NCI-H1694 treated with DMSO at 0.1 percent for 48 hours (cell line): ENCODE results near the gene STK11IP.

Experiments used
- DNase-seq: peaks from one replicate; lab custom pipeline; 2025; lab: John Stamatoyannopoulos, UW

STK11IP gene

DNA sequence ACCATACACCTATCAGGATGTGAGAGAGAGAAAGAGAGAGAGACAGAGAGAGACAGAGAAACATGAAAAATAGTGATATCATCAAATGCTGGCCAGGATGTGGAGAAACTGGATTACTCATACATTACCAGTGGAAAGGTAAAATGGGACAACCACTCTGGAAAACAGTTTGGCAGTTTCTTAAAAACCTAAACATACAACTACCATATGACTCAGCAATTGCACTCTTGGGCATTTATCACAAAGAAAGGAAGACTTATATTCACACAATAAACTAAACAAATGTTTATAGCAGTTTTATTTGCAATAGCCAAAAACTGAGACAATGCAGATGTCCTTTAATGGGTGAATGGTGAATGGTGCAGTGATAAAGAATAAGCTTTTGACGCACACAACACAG is 58.9 kb downstream of the STK11IP start:
- no peak for DNase-seq

DNA sequence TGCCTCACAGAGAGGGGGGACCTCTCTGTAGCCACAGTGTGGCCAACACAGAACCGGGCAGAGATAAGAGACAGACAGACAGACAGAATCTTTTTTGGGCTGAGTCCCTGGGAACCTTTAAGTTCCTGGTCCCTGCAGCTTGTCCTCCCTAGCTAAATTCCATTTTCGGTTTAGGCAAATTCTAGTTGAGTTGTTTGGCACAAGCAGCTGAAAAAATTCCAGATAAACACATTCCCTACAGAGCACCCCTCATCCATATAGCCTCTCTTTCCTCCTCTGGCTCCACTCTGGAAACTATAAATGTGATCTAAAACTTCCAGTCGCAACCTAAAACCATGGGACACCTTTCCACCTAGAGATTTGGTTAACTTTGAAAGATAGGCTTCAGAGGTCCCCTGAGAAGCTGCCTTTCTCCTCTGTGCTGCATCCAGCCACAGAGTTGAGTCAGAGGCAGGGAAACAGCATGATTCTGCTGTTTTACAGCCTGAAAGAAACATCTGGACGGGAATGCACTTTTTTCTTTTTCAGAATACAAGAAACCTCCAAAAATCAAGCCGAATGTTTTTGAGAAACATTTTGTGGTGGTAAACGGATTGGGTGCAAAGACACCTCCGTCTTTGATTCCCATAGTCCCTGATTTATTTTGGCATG is 60.7 kb downstream of the STK11IP start:
- DNase-seq = no peak

DNA sequence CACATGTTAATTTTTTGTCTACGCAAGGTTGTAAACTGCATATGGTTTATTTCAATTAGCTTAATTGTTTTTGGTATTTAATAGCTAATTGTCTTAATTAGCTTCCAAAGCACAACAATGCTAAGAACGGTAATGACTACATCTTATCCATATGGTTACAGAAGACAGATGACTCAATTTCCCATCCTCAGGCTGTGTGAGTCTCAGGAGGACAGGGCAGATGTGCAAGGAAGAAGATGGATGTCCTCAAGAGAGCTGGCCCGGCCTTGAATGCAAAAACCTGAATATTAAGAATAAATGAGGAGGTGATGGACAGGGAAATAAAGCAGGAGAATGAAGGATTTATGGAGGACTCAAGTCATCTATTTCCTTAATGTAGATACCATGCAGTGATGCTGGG is 61.2 kb downstream of the STK11IP start:
- no peak for DNase-seq

DNA sequence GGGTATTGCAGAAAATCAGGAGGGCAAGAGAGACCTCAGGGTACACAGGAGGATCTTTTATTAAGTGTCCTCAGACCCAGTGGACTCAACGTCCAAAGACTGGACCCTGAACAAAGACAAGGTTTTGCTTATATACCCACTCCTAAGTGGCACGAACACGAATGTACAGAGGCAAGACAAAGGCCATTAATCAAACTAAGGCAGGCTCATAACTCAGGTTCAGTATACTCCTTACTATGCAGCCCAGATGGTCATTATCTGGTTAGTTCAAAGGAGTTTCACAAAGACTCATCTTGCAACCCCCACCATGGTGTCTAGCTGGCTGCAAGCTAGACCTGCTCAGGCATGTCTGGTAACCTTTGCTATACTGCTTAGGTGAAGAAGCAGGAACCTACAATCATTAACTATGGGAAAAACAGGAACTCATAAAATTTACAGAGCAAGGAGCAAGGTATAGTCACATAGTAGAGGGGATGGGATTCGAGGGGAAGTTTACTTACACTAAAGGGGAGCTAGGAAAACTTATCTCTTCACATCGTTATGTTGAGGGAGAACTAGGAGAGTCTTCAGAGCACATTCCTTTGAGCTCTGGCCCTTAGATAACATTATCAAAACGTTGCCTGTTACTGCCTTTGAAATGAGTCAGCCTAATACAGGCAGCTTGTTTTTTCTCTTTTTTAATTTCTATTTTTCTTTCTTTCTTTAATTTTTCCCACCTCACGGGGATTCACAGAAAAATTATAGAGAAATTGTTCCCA is 63.7 kb downstream of the STK11IP start:
- no peak for DNase-seq

DNA sequence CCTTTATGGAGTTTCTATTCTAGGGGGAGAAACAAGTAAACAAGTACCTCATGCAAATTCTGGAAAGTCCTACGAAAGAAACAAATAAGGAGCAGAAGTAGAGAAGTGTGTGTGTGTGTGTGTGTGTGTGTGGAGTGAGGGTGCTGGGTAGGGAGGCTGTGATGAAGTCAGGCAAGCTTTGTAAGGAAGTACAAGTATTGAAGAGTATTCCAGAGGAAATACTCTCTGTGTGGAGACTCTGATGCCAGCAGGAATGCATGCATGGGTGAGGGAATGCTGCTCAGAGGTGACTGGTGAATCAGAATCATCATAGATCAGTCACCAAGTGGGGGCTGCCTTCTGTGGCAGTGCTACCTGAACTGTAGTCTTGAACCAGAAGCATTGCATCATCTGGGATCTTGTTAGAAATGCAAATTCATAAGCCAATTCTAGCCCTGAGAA is 64.3 kb downstream of the STK11IP start:
- DNase-seq = no peak

DNA sequence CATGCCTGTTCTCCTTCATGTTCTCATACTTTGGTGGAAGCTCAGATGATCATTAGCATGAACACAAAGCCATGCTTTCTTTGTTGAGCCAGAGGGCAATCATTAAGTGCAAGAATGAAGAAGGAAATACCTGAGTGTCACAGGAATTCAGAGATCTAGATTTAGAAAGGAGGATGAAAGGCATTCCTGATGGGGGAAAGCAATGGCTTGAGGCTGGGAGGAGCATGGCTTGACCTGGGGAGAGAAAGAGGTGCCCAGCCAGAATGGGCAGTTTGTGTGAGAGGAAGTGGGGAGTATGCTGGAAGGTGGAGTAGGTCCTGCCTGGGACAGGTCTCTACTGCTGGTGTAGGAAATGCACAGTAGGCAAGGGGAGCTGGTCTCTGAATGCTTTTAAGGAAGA is 64.9 kb downstream of the STK11IP start:
- DNase-seq = no peak

DNA sequence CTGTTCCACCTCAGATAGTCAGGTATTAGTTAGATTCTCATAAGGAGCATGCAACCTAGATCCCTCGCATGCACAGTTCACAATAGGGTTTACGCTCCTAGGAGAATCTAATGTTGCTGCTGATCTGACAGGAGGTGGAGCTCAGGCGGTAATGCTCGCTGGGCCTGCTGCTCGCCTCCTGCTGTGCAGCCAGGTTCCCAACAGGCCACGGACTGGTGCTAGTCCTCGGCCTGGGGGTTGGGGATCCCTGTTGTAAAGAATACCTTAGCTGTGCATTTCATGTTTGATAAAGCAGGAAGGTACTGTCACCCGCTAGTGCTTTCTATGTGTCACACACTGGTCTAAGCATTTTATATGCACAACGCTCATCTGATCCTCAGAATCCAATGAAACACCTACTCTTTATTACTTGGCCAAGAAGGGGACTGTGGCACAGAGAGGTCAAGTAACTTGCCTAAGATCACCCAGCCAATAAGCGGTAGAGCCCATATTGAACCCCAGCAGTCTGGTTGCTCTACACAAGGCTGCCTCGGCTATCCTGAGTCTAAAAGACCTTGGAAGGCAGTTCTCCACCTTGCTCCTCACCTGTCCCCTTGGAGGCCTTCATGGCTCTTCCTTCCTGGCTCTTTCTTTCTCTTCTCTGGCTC is 65.6 kb downstream of the STK11IP start:
- no peak for DNase-seq

DNA sequence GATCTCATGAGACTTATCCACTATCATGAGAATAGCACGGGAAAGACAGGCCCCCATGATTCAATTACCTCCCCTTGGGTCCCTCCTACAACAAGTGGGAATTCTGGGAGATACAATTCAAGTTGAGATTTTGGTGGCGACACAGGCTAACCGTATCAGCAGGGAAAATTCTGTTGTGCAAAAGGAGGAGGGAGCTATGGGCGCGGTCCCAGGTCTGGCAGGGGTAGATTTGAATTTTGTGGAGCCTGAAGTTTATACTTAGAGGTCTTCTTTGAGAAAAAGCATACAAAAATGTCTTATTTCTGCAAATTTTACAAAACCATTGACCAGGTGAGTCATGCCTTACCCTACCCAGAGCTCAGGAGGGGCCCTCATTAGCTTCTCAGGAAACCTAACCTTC is 66.4 kb downstream of the STK11IP start:
- DNase-seq = no peak

DNA sequence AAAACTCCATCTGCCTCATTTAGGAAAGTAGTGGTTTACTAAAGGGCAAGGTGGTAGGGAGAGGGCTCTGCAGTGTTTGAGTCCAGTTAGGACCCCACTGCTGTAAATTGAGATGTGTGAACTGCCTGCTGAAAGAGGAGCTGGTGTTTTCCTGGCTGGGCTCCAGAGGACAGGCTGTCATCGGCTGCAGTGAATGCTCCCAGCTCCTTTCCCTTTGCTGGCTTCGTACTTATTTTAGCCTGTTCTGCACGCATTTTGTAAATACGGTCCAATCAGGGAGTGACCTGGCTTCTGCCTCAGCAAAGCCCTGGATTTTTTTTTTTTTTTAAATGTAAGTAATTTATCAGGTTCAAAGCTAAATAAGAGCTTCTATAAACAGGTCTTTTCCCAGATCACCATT is 67.3 kb downstream of the STK11IP start:
- peak; percentile 27 for DNase-seq

DNA sequence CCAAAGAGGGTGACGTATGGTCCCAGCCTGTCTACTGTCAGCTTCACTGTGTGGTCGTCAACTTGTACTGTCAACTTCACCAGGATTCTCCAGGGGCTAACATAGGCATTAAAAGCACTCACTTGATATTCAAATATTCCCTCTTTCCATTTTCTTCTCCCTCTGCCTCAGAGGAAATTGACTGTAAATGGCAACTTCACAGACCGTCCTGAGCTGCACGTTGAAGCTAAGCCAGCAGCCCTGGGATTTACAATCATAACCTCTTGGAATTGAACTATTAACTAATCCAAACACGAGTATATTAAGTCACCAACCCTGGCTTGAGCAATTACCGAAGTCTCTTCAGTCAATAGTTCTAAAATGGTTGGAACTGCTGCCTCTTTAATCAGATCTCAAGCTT is 68.3 kb downstream of the STK11IP start:
- no peak for DNase-seq
